A549 (cell line): ENCODE measurements around the gene DSP. TPM values are rescaled to one million over a fixed set of nuclear protein-coding genes. Genes with fewer than 3 reads are reported as not detected.

Experiments used
- ATAC-seq, 2 experiments: fragments of 200-7000 bp in 1 of 2; fragments of >200 bp in 1 of 2; cut with Nextera tagmentation in 1 of 2; cut with Tn5 transposase in 1 of 2; 3 replicates each; pipeline versions ENCODE4 v1.8.0 to v1.9.1; 2018 to 2020; ENCODE audit warnings: mild to moderate bottlenecking in 1 of 2, moderate library complexity in 1 of 2
- CTCF ChIA-PET: fragments of 300-600 bp; sonication (Branson Sonifier 250); formaldehyde crosslinking; extraction: SDS; loops from one replicate; lab custom pipeline; 2021; ENCODE audit warnings: antibody characterized with exemption, inconsistent platforms; lab: Yijun Ruan, JAX
- POLR2A ChIA-PET: fragments of 350-600 bp; formaldehyde crosslinking; extraction: SDS; loops from one replicate; lab custom pipeline; 2021; ENCODE audit warnings: antibody characterized with exemption, inconsistent platforms; lab: Yijun Ruan, JAX
- DNase-seq, 2 experiments: peaks; one replicate each; pipeline versions ENCODE4 v3.0.0 to v3.0.0-alpha.2; 2011 to 2016; ENCODE audit warnings: low read depth in 1 of 2, low spot score in 1 of 2
- FAIRE-seq: peaks from 2 replicates; lab custom pipeline; 2011; peaks lifted over from hg19 to GRCh38; lab: Jason Lieb, UNC
- H3K27ac ChIP-seq, 2 experiments: fragments of >200 bp; sonication (Bioruptor Twin); formaldehyde crosslinking; 3 replicates each; pipeline ENCODE4 v1.5.1; 2016 to 2017
- H3K4me1 ChIP-seq: fragments of >200 bp; sonication (Bioruptor Twin); formaldehyde crosslinking; 3 replicates; pipeline ENCODE4 v1.6.1; 2016
- H3K4me2 ChIP-seq: fragments of >200 bp; sonication (Bioruptor Twin); formaldehyde crosslinking; 3 replicates; pipeline ENCODE4 v1.6.1; 2016
- H3K4me3 ChIP-seq: fragments of >200 bp; sonication (Bioruptor Twin); formaldehyde crosslinking; 3 replicates; pipeline ENCODE4 v1.5.1; 2016
- H3K9me3 ChIP-seq: fragments of >200 bp; sonication (Bioruptor Twin); formaldehyde crosslinking; 3 replicates; pipeline ENCODE4 v1.6.1; 2016
- EHMT2 ChIP-seq: fragments of 200-600 bp; sonication (generic); IDR thresholded peaks from 2 replicates; pipeline ENCODE4 v1.6.1; 2016; ENCODE audit warnings: antibody characterized with exemption, low read depth, mild to moderate bottlenecking, moderate library complexity
- HEYL ChIP-seq: fragments of 250-450 bp; sonication (Bioruptor Pico); IDR thresholded peaks from 2 replicates; pipeline ENCODE4 v1.8.0; 2021; ENCODE audit warnings: mild to moderate bottlenecking, moderate library complexity
- HOXB5 ChIP-seq: fragments of 250-450 bp; sonication (Bioruptor Pico); IDR thresholded peaks from 2 replicates; pipeline ENCODE4 v1.5.0; 2020; ENCODE audit warnings: mild to moderate bottlenecking, moderate library complexity
- JUN ChIP-seq, 2 experiments: fragments of >200 bp; sonication (Bioruptor Twin); formaldehyde crosslinking; IDR thresholded peaks; 2 replicates in 1 of 2; 3 replicates in 1 of 2; pipeline ENCODE4 v1.6.1; 2016 to 2017
- POLR2AphosphoS2 ChIP-seq: conservative IDR thresholded peaks from 2 replicates; pipeline ENCODE4 v1.6.1; 2012; ENCODE audit warnings: low read length, improper control_type of control experiment, inconsistent platforms
- RAD21 ChIP-seq, 2 experiments: fragments of >200 bp in 1 of 2; sonication (Bioruptor Twin) in 1 of 2; formaldehyde crosslinking in 1 of 2; IDR thresholded peaks in 1 of 2; conservative IDR thresholded peaks in 1 of 2; 2 replicates in 1 of 2; 3 replicates in 1 of 2; pipeline ENCODE4 v1.6.1; 2012 to 2018; ENCODE audit warnings: inconsistent platforms in 1 of 2
- RARB ChIP-seq: fragments of 250-450 bp; sonication (Bioruptor Pico); IDR thresholded peaks from 2 replicates; pipeline ENCODE4 v1.8.0; 2021; ENCODE audit warnings: mild to moderate bottlenecking, moderate library complexity
- RFX5 ChIP-seq: fragments of 450-650 bp; IDR thresholded peaks from 2 replicates; pipeline ENCODE4 v1.7.1; 2014; ENCODE audit warnings: antibody characterized with exemption, mild to moderate bottlenecking, moderate library complexity
- SMC3 ChIP-seq: fragments of >200 bp; sonication (Bioruptor Twin); formaldehyde crosslinking; IDR thresholded peaks from 3 replicates; pipeline ENCODE4 v1.6.1; 2018; ENCODE audit warnings: inconsistent platforms
- SREBF2 ChIP-seq: fragments of 450-650 bp; IDR thresholded peaks from 2 replicates; pipeline ENCODE4 v1.6.1; 2014; ENCODE audit warnings: mild to moderate bottlenecking, moderate library complexity
- ZNF302 ChIP-seq: fragments of 250-450 bp; sonication (Bioruptor Pico); IDR thresholded peaks from 2 replicates; pipeline ENCODE4 v1.9.0; 2021; ENCODE audit warnings: inconsistent platforms, mild to moderate bottlenecking, moderate library complexity
- ZSCAN20 ChIP-seq: fragments of 250-450 bp; sonication (Bioruptor Pico); IDR thresholded peaks from 2 replicates; pipeline ENCODE4 v1.8.0; 2022; ENCODE audit warnings: mild to moderate bottlenecking, moderate library complexity
- WGBS: methylation state at CpG from one replicate; pipeline ENCODE4 v1.1.6; 2017; ENCODE audit errors: missing lambda C conversion rate; 5-methylcytosine and 5-hydroxymethylcytosine counted together
- polyA plus RNA-seq, 4 experiments: library from polyadenylated mRNA; depleted of rRNA in 3 of 4; stranded (reverse); fragments of >200 nt; fragmentation: RNase III in 1 of 4; extraction: RNeasy Plus Mini Kit Qiagen cat#74134 plus additional on column Dnase treatment in 1 of 4; gene quantifications; 2 replicates in 3 of 4; 3 replicates in 1 of 4; pipeline ENCODE4 v1.2.3, GENCODE V29; 2011 to 2017
- TF ChIP-seq, protein P1 (sequence below): IDR thresholded peaks from 2 replicates; pipeline ENCODE4 v1.6.1; 2012
- TF ChIP-seq, protein P2 (sequence below): fragments of 450-650 bp; IDR thresholded peaks from 2 replicates; pipeline ENCODE4 v1.6.1; 2014; ENCODE audit warnings: antibody characterized with exemption
- TF ChIP-seq, protein P3 (sequence below): fragments of 250-450 bp; sonication (Bioruptor Pico); IDR thresholded peaks from 2 replicates; pipeline ENCODE4 v1.5.0; 2021; ENCODE audit warnings: mild to moderate bottlenecking, moderate library complexity, borderline replicate concordance
- TF ChIP-seq, protein P4 (sequence below): fragments of >200 bp; sonication (Bioruptor Twin); formaldehyde crosslinking; IDR thresholded peaks from 3 replicates; pipeline ENCODE4 v1.5.1; 2016
- TF ChIP-seq, protein P5 (sequence below): fragments of 150-350 bp; IDR thresholded peaks from 2 replicates; pipeline ENCODE4 v1.6.1; 2014; ENCODE audit warnings: low read depth, mild to moderate bottlenecking, low read length

Gene DSP
- polyA plus RNA-seq, 2 of the 4 experiments (the other 2 are of a cell fraction): 15.2 to 34.1 TPM

DNA sequence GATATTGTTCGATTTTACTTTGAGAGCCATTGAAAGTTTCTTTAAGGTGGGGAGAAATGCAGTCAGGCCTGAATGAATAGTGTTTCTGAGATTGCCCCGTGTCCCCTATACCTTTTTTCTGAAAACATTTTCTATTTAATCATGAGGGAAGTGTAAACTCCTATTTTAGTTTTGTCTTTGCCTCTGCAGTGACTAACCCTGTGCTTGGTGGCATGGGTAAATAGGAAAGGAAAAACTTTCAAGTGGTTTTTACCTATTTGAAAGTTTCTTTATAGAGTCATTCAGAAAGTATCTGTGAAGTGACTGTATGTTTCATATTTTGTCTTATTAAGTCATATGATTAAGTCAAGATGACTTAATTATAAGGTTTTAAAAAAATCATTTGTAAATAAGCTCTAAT, 63.0 kb downstream of the DSP start:
- TF ChIP-seq, protein P1, sequence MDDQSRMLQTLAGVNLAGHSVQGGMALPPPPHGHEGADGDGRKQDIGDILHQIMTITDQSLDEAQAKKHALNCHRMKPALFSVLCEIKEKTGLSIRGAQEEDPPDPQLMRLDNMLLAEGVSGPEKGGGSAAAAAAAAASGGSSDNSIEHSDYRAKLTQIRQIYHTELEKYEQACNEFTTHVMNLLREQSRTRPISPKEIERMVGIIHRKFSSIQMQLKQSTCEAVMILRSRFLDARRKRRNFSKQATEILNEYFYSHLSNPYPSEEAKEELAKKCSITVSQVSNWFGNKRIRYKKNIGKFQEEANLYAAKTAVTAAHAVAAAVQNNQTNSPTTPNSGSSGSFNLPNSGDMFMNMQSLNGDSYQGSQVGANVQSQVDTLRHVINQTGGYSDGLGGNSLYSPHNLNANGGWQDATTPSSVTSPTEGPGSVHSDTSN: no peak
- no peak for TF ChIP-seq RARB
- TF ChIP-seq, protein P2, sequence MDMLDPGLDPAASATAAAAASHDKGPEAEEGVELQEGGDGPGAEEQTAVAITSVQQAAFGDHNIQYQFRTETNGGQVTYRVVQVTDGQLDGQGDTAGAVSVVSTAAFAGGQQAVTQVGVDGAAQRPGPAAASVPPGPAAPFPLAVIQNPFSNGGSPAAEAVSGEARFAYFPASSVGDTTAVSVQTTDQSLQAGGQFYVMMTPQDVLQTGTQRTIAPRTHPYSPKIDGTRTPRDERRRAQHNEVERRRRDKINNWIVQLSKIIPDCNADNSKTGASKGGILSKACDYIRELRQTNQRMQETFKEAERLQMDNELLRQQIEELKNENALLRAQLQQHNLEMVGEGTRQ: no peak
- Histone ChIP-seq H3K4me1 (no peaks in the 10 kb centered on the region), H3K27ac (no peak overlapping the region), H3K4me3 (no peak overlapping the region), H3K4me2 (no peak overlapping the region), H3K9me3 (no peaks in the 10 kb centered on the region)
- 83% methylated on average over 2 of the region's 2 CpGs for WGBS
- POLR2A ChIA-PET: no interaction called here
- no peak for FAIRE-seq
- no peak for ATAC-seq
- no peak for DNase-seq
- CTCF ChIA-PET: no interaction called here

DNA sequence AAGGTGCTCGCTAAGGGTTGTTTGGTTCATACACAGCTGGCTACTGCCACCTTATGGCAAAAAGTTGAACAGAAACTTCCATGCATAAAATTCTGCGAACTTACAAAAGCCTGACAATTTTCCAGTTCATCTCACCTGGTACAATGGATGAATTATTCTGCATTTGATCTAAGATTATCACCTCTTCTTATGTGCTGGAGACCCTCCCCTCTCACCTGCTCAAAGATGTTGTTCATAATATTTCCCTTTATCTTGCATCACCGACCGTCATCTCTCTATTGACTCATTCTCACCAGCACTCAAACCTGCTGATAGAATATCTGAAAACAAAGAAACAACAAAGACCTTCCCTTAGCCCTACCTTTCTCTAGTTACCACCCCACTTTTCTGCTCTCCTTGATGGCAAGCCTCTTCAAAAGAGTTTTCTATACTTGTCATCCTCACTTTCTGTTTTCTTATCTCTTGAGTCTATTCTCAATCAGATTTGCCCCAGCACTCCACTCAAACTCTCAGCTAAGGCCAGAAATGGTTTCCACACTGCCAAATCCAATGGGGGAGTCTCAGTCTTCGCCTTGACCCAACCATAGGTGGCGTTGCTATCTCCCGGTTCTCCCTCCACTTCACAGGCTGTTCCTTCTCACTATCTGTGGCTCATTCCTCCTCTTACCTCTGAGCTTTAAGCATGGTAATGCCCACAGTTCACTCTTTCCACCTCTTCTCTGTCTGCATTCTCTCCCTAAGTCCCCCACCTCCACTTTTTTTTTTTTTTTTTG, 74.3 kb downstream of the DSP start:
- WGBS: 28% methylated on average over 7 of the region's 7 CpGs
- peaks cover 10% of the 10 kb centered on the region; the same call in 1 of the 3 replicates for H3K4me1 ChIP-seq
- H3K9me3 ChIP-seq: no peaks in the 10 kb centered on the region
- ATAC-seq: peak; percentile 72 to 80; a peak in 5 of 6 replicates
- peak overlapping the region; percentile 45 for H3K4me2 ChIP-seq
- ChIA-PET POLR2A (no interaction called here), CTCF (interaction anchor here (0.5 to 3.3 kb wide), 23 partner anchors 9 to 1657 kb away, joined by 3 to 27 read pairs (median 4); no protein-coding TSS in a partner anchor)
- H3K4me3 ChIP-seq: no peak overlapping the region
- no peak for FAIRE-seq
- H3K27ac ChIP-seq: peak overlapping the region; percentile 43 to 63
- TF ChIP-seq SMC3 (peak; percentile 73), RAD21 (conservative IDR thresholded peaks at IDR 0.05 in 1 of 2, IDR thresholded peaks at IDR 0.05 in 1 of 2) (peak; percentile 83 to 84)
- TF ChIP-seq, protein P3, sequence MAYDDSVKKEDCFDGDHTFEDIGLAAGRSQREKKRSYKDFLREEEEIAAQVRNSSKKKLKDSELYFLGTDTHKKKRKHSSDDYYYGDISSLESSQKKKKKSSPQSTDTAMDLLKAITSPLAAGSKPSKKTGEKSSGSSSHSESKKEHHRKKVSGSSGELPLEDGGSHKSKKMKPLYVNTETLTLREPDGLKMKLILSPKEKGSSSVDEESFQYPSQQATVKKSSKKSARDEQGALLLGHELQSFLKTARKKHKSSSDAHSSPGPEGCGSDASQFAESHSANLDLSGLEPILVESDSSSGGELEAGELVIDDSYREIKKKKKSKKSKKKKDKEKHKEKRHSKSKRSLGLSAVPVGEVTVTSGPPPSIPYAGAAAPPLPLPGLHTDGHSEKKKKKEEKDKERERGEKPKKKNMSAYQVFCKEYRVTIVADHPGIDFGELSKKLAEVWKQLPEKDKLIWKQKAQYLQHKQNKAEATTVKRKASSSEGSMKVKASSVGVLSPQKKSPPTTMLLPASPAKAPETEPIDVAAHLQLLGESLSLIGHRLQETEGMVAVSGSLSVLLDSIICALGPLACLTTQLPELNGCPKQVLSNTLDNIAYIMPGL (CRISPR knock-in tag): no peak
- TF ChIP-seq, protein P4, sequence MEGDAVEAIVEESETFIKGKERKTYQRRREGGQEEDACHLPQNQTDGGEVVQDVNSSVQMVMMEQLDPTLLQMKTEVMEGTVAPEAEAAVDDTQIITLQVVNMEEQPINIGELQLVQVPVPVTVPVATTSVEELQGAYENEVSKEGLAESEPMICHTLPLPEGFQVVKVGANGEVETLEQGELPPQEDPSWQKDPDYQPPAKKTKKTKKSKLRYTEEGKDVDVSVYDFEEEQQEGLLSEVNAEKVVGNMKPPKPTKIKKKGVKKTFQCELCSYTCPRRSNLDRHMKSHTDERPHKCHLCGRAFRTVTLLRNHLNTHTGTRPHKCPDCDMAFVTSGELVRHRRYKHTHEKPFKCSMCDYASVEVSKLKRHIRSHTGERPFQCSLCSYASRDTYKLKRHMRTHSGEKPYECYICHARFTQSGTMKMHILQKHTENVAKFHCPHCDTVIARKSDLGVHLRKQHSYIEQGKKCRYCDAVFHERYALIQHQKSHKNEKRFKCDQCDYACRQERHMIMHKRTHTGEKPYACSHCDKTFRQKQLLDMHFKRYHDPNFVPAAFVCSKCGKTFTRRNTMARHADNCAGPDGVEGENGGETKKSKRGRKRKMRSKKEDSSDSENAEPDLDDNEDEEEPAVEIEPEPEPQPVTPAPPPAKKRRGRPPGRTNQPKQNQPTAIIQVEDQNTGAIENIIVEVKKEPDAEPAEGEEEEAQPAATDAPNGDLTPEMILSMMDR: peak; percentile 77
- DNase-seq: peak; percentile 18 to 57

DNA sequence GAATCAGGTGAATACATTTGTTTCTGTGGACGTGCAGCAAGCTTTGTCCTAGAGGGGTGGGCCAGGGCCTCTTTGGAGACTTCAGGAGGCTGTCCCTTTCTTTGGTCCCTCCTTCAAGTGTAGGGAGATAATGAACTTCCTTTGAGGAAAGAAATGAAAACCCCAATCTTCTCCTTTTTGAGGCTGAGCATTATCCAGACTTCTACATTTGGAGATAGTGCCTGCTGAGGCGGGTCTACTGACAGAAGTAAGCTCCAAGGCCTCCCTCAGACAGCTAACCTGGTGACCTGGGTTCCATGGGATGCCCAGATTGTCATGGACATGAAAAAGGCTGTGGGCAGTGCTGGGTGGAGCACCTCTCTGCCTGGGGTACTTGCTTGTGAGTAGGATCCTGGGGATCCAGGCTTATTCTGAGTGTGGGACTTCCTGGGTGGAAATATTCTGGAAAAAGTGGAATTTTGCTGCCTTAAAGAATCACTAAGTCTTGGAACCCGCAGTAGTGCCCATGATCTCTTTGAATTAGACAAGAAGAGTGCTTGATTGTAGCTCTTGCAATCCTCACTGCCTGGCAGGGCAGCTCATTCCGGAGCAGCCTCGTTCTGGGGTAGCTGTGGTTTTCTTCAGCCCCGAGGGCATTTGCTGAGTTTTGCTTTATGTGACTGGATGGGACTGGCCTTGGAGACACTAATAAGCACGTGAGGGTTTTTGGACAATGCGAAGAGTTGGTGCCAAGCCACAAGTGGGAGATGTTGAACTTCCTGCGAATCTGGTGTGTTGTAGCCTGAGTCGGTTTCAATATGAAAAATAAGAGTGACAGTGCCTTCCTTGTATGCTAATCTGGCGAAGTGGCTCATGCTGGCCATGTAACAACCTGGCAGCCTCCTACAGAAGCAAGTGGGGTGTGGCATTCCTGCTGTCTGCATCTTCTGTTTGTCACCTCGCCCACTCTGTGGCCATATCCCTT, 76.6 kb downstream of the DSP start:
- no peaks in the 10 kb centered on the region for H3K9me3 ChIP-seq
- no peak for FAIRE-seq
- TF ChIP-seq HEYL (no peak), RFX5 (no peak), EHMT2 (no peak), ZNF302 (CRISPR knock-in tag) (no peak), JUN (IDR thresholded peaks at IDR 0.05) (no peak), SREBF2 (no peak), ZSCAN20 (CRISPR knock-in tag) (no peak), POLR2AphosphoS2 (no peak), HOXB5 (CRISPR knock-in tag) (no peak)
- TF ChIP-seq, protein P2: no peak
- TF ChIP-seq, protein P5, sequence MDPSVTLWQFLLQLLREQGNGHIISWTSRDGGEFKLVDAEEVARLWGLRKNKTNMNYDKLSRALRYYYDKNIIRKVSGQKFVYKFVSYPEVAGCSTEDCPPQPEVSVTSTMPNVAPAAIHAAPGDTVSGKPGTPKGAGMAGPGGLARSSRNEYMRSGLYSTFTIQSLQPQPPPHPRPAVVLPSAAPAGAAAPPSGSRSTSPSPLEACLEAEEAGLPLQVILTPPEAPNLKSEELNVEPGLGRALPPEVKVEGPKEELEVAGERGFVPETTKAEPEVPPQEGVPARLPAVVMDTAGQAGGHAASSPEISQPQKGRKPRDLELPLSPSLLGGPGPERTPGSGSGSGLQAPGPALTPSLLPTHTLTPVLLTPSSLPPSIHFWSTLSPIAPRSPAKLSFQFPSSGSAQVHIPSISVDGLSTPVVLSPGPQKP: no peak
- TF ChIP-seq, all 56 proteins: peak for 0
- ChIA-PET CTCF (interaction anchor here (2.0 to 3.0 kb wide), 2 partner anchors 193 to 343 kb away, joined by 7 to 10 read pairs; no protein-coding TSS in a partner anchor), POLR2A (no interaction called here)
- Histone ChIP-seq H3K4me1 (peaks cover 10% of the 10 kb centered on the region; the same call in 1 of the 3 replicates), H3K4me2 (no peak overlapping the region), H3K27ac (peak overlapping the region in 1 of 2 experiments; percentile 39; a peak in 2 of 6 replicates), H3K4me3 (no peak overlapping the region)
- no peak for ATAC-seq
- WGBS: 76% methylated on average over 12 of the region's 12 CpGs
- DNase-seq: no peak
